PC-9 (cell line): ENCODE measurements around the gene CGB1. TPM values are rescaled to one million over a fixed set of nuclear protein-coding genes. Genes with fewer than 3 reads are reported as not detected.

Experiments used
- BruUV-seq: library from RNA; stranded (reverse); fragments of 400-500 nt; replicated peaks from 2 replicates; lab custom pipeline; 2021; lab: Mats Ljungman, UMichigan
- CTCF ChIA-PET: fragments of 300-600 bp; sonication (Branson Sonifier 250); formaldehyde crosslinking; loops from one replicate; lab custom pipeline; 2022; ENCODE audit warnings: antibody characterized with exemption; lab: Charles Lee
- POLR2A ChIA-PET: fragments of 300-600 bp; sonication (Branson Sonifier 250); formaldehyde crosslinking; loops from one replicate; lab custom pipeline; 2022; ENCODE audit warnings: antibody characterized with exemption; ENCODE audit not compliant: unreplicated experiment; lab: Charles Lee
- DNase-seq, 2 experiments: peaks; one replicate each; pipeline versions ENCODE4 v3.0.0 to v3.0.0-alpha.2; 2015 to 2022; ENCODE audit warnings: mixed read lengths in 1 of 2
- H2AFZ ChIP-seq: fragments of 200-600 bp; sonication (generic); 2 replicates; pipeline ENCODE4 v1.8.1; 2017; ENCODE audit warnings: antibody characterized with exemption
- H3F3A ChIP-seq: fragments of 200-600 bp; sonication (generic); 2 replicates; pipeline ENCODE4 v1.8.1; 2017; ENCODE audit warnings: antibody characterized with exemption, mild to moderate bottlenecking, low read depth; ENCODE audit not compliant: insufficient read depth
- H3K27ac ChIP-seq: fragments of 200-600 bp; sonication (generic); 2 replicates; pipeline ENCODE4 v1.6.1; 2016; ENCODE audit warnings: mixed run types
- H3K27me3 ChIP-seq: fragments of 200-600 bp; sonication (generic); 2 replicates; pipeline ENCODE4 v1.6.1; 2016; ENCODE audit warnings: low read depth, mixed run types; ENCODE audit not compliant: insufficient read depth
- H3K36me3 ChIP-seq: fragments of 200-600 bp; sonication (generic); 2 replicates; pipeline ENCODE4 v1.6.1; 2016; ENCODE audit warnings: low read depth, mixed run types
- H3K4me1 ChIP-seq: fragments of 200-600 bp; sonication (generic); replicated peaks from 2 replicates; pipeline ENCODE4 v1.6.1; 2016; ENCODE audit warnings: mixed run types; ENCODE audit not compliant: insufficient read depth
- H3K4me2 ChIP-seq: fragments of 200-600 bp; sonication (generic); 2 replicates; pipeline ENCODE4 v1.6.1; 2017; ENCODE audit warnings: mixed run types
- H3K4me3 ChIP-seq: fragments of 200-600 bp; sonication (generic); 2 replicates; pipeline ENCODE4 v1.6.1; 2016; ENCODE audit warnings: mixed run types
- H3K79me2 ChIP-seq: fragments of 200-600 bp; sonication (generic); 2 replicates; pipeline ENCODE4 v1.6.1; 2017; ENCODE audit warnings: low read depth, mixed run types
- H3K9me2 ChIP-seq: fragments of 200-600 bp; sonication (generic); 2 replicates; pipeline ENCODE4 v1.8.1; 2017; ENCODE audit warnings: mild to moderate bottlenecking; ENCODE audit not compliant: insufficient read depth
- H3K9me3 ChIP-seq: fragments of 200-600 bp; sonication (generic); 2 replicates; pipeline ENCODE4 v1.8.1; 2016; ENCODE audit warnings: low read depth; ENCODE audit not compliant: insufficient read depth
- H4K20me1 ChIP-seq: fragments of 200-600 bp; sonication (generic); 2 replicates; pipeline ENCODE4 v1.8.1; 2017; ENCODE audit not compliant: insufficient read depth
- EZH2 ChIP-seq: fragments of 200-600 bp; sonication (generic); IDR thresholded peaks from 2 replicates; pipeline ENCODE4 v1.8.0; 2017; ENCODE audit warnings: antibody characterized with exemption, low read depth
- intact Hi-C: fragments of 100-400 bp; cut with micrococcal nuclease; formaldehyde crosslinking; loops from one replicate; pipeline ENCODE4 v1.10.0; 2022; ENCODE audit not compliant: unreplicated experiment
- total RNA-seq: library from RNA; stranded (reverse); gene quantifications from 2 replicates; pipeline ENCODE4 v1.2.3, GENCODE V29; 2021
- TF ChIP-seq, protein P1 (sequence below): fragments of 200-600 bp; sonication (generic); conservative IDR thresholded peaks from 2 replicates; pipeline ENCODE4 v1.6.1; 2017; ENCODE audit warnings: mixed run types, antibody characterized with exemption, mild to moderate bottlenecking, moderate library complexity

Gene CGB1
- total RNA-seq, 1 experiment from 2014 or later, result 0.83 TPM

DNA sequence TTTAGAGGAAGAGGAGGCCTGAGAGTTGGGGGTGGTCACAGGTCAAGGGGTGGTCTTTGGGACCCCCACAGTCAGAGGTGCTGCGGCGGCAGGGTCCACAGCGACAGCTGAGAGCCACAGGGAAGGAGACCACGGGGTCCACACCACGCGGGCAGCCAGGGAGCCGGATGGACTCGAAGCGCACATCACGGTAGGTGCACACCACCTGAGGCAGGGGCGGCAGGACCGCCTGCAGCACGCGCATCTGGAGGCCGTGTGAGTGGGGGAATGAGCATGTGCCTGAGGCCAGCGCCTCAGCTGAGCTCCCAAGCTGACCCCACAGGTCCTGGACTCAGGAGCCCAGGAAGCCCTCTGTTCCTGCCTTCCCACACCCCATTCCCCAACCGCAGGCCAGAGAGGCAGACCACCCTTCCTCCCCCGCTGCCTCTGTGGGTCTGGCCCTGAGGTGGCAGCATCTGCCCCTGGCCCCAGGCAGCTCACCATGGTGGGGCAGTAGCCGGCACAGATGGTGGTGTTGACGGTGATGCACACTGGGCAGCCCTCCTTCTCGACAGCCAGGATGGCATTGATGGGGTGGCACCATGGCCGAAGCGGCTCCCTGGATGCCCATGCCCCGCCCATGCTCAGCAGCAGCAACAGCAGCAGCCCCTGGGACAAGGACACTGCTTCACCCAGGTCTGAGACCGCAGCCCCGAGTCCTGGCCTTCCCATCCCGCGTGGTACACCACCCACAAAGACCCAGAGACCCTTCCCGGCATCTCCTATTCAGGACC, 20.4 kb downstream of the CGB1 start:
- Histone ChIP-seq H3K4me3 (no peak overlapping the region), H3K36me3 (peaks cover 7% of the 10 kb centered on the region; the same call in 1 of the 2 replicates), H3F3A (peaks cover 31% of the 10 kb centered on the region), H3K4me1 (peaks cover 9% of the 10 kb centered on the region; the same call in 1 of the 2 replicates), H2AFZ (no peak overlapping the region), H3K27me3 (no peaks in the 10 kb centered on the region), H3K79me2 (no peaks in the 10 kb centered on the region), H3K4me2 (no peak overlapping the region), H3K27ac (no peak overlapping the region), H4K20me1 (no peaks in the 10 kb centered on the region), H3K9me3 (no peaks in the 10 kb centered on the region), H3K9me2 (no peaks in the 10 kb centered on the region)
- intact Hi-C loops, result loop anchor here (5.0 kb wide), 1 partner anchor 41 kb away; the partner anchor contains the start of gene CGB7
- POLR2A ChIA-PET, result interaction anchor here (0.5 to 0.6 kb wide), 2 partner anchors 48 to 71 kb away, joined by 3 to 25 read pairs; no protein-coding TSS in a partner anchor
- no peak for DNase-seq
- TF ChIP-seq, protein P1, sequence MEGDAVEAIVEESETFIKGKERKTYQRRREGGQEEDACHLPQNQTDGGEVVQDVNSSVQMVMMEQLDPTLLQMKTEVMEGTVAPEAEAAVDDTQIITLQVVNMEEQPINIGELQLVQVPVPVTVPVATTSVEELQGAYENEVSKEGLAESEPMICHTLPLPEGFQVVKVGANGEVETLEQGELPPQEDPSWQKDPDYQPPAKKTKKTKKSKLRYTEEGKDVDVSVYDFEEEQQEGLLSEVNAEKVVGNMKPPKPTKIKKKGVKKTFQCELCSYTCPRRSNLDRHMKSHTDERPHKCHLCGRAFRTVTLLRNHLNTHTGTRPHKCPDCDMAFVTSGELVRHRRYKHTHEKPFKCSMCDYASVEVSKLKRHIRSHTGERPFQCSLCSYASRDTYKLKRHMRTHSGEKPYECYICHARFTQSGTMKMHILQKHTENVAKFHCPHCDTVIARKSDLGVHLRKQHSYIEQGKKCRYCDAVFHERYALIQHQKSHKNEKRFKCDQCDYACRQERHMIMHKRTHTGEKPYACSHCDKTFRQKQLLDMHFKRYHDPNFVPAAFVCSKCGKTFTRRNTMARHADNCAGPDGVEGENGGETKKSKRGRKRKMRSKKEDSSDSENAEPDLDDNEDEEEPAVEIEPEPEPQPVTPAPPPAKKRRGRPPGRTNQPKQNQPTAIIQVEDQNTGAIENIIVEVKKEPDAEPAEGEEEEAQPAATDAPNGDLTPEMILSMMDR, result no peak
- no peak for TF ChIP-seq EZH2
- no TSS peak for BruUV-seq
- CTCF ChIA-PET, result no interaction called here

DNA sequence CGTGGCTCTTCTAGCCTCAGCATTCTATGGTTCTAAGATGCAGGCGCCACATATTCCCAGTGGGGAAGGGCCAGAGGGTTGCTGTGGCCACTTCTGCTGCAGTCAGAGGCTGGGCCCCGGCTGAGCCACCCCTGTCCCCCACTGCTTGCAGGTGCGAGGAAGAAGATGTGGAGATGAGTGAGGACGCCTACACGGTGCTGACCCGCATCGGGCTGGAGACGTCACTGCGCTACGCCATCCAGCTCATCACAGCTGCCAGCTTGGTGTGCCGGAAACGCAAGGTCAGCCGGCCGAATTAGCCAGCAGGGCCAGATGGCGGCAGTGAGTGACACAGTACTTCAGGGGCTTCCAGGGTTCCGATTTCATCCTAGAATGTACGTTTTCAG, 21.8 kb downstream of the CGB1 start:
- H2AFZ ChIP-seq, result no peak overlapping the region
- peaks cover 20% of the 10 kb centered on the region for H3F3A ChIP-seq
- H3K79me2 ChIP-seq, result no peaks in the 10 kb centered on the region
- TF ChIP-seq, protein P1, result no peak
- TF ChIP-seq EZH2, result no peak
- H3K4me1 ChIP-seq, result peaks cover 9% of the 10 kb centered on the region; the same call in 1 of the 2 replicates
- no peaks in the 10 kb centered on the region for H3K9me2 ChIP-seq
- BruUV-seq, result no TSS peak
- no peak overlapping the region for H3K27ac ChIP-seq
- H3K9me3 ChIP-seq, result no peaks in the 10 kb centered on the region
- ChIA-PET POLR2A (no interaction called here), CTCF (no interaction called here)
- H4K20me1 ChIP-seq, result peaks cover 4% of the 10 kb centered on the region; the same call in 1 of the 2 replicates
- H3K4me2 ChIP-seq, result no peak overlapping the region
- no peak overlapping the region for H3K4me3 ChIP-seq
- DNase-seq, result no peak
- intact Hi-C loops, result loop anchor here (5.0 kb wide), 1 partner anchor 42 kb away; the partner anchor contains the start of gene CGB7
- H3K36me3 ChIP-seq, result peaks cover 7% of the 10 kb centered on the region; the same call in 1 of the 2 replicates
- H3K27me3 ChIP-seq, result no peaks in the 10 kb centered on the region

DNA sequence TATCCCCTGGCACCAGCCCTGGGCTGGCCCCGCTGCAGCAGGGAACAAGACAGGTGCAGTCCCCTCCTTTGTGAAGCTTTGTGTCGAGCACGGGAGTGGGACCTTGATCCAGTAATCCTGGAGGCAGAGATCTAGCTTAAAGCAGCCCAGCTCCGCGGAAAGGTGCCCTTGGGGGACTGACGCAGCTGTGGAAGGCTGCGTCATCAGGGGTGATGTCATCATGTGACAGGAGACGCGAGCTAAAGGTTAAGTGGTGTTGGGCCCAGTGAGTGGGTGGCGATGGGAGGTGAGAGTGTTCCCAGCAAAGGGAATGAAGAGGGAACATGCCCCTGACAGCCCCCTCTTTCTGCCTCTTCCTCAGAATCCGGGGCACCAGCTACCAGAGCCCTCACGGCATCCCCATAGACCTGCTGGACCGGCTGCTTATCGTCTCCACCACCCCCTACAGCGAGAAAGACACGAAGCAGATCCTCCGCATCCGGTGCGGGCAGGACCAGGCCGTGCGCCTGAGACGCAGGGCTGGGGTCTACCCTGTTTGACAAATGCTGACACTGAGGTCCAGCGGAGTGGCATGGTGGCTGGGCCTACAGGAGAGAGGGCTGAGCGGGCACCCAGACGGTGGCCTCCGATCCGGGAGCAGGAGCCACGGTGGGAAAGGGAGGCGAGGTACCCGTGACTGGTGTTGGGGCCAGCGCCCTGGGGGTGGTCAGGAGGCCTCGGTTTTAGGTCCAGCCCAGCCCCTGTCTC, 22.4 kb downstream of the CGB1 start:
- H3K9me3 ChIP-seq, result no peaks in the 10 kb centered on the region
- H3F3A ChIP-seq, result peaks cover 20% of the 10 kb centered on the region
- intact Hi-C loops, result no loop called here
- H4K20me1 ChIP-seq, result peaks cover 8% of the 10 kb centered on the region; the same call in 1 of the 2 replicates
- H3K4me1 ChIP-seq, result peaks cover 9% of the 10 kb centered on the region; the same call in 1 of the 2 replicates
- no peak overlapping the region for H3K4me2 ChIP-seq
- H3K36me3 ChIP-seq, result peaks cover 7% of the 10 kb centered on the region; the same call in 1 of the 2 replicates
- ChIA-PET POLR2A (interaction anchor here (0.6 kb wide), 1 partner anchor 10 kb away, joined by 3 read pairs; no protein-coding TSS in a partner anchor), CTCF (no interaction called here)
- no peak overlapping the region for H3K4me3 ChIP-seq
- DNase-seq, result no peak
- H2AFZ ChIP-seq, result no peak overlapping the region
- no peaks in the 10 kb centered on the region for H3K9me2 ChIP-seq
- no peaks in the 10 kb centered on the region for H3K79me2 ChIP-seq
- H3K27ac ChIP-seq, result no peak overlapping the region
- TF ChIP-seq, protein P1, result no peak
- TF ChIP-seq EZH2, result no peak
- no TSS peak for BruUV-seq
- no peaks in the 10 kb centered on the region for H3K27me3 ChIP-seq
